ENCODE measurements around the gene FGFRL1.

The FGFRL1 gene

GRCh38 chr4:1009542-1010394 is 1.7 kb upstream of the FGFRL1 start:
- peak; percentile 83 for DNase-seq

DNA sequence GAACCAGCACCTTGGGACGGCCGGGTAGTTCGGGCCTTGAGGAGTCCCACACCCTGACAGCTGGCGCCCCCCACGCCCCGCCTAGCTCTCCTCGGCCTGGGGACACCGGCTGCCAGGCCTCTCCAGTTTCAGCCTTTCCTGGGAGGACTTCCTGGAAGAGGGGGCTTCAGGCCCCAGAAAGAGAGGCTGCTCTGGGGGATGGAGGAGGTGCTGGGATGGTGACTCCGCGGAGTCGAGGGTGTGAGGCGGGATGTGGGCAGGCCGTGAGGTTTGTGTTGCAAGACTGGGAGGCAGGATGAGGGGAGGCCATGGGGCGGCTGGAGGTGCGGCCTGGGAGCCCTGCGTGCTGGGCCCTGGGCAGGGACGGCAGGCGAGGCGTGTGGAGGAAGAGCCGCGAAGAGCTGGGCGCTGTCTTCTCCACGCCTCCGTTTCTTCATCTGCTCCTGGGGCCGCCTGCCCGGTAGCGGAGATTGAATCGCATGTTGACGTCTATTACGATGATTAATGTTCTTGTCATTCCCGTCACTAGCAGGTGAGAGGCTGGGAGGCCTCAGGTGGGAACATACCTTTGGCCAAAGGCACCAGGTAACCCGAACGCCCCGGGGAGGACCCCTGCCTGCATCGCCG is 918 bp upstream of the FGFRL1 start:
- DNase-seq, result no peak

DNA sequence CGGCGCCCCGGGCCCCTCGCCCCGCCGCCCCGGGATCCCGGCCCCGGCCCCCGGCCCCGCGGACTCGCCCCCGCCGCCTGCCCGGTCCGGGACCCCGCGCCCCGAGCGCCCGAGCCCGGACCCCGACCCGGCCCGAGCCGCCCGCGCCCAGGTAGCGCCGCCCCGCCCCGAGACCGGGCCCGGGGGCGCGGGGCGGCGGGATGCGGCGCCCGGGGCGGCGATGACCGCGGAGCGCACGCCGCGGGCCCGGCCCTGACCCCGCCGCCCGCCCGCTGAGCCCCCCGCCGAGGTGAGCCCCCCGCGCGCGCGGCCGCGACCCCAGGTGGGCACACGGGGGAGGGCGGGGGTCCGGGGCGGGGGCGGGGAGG is 224 bp downstream of the FGFRL1 start:
- DNase-seq, result no peak

- DNase-seq, result peak; percentile 88
Observed at GRCh38 chr4:1012034-1012739, 761 bp downstream of the FGFRL1 start.

DNA sequence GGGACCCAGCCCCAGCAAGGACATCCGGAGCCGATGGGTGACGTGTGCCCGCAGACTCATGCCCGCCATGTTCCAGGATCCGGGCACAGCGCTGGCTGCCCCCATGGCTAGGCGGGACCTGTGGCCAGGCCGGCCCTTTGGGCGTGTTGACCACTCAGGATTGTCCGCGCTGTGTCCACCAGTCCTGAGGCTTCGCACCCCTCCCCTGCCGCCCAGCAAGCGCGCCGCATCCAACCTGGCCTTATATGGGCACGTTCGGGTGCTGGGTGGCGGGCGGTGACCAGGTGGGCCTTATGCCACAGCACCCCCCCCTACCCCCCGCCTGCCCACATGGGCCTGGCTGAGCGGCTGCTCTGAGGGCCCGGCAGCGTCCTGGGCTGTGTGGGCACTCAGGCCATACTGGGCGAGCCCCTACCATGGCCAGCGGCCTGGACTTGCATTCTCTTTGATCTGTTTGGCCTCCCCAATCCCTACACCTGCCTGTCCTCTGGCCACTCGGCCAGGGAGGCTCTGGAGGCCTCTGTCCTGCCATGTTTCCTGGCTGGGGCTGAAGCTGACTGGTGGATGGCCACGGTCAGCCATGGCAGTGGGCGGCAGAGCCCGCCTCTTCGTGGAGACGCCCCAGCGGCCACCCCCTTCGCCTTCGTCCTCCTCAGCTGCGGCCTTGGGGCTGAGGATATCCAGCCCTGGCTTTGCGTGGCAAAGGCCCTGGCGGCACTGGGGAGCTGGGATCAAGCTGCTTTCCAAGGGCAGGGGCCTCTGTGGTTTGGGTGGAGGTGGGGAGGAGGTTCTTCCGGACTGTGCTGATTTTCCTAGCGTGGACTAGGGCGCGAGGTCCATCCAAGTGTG is 2.0 kb downstream of the FGFRL1 start:
- DNase-seq, result no peak

DNA sequence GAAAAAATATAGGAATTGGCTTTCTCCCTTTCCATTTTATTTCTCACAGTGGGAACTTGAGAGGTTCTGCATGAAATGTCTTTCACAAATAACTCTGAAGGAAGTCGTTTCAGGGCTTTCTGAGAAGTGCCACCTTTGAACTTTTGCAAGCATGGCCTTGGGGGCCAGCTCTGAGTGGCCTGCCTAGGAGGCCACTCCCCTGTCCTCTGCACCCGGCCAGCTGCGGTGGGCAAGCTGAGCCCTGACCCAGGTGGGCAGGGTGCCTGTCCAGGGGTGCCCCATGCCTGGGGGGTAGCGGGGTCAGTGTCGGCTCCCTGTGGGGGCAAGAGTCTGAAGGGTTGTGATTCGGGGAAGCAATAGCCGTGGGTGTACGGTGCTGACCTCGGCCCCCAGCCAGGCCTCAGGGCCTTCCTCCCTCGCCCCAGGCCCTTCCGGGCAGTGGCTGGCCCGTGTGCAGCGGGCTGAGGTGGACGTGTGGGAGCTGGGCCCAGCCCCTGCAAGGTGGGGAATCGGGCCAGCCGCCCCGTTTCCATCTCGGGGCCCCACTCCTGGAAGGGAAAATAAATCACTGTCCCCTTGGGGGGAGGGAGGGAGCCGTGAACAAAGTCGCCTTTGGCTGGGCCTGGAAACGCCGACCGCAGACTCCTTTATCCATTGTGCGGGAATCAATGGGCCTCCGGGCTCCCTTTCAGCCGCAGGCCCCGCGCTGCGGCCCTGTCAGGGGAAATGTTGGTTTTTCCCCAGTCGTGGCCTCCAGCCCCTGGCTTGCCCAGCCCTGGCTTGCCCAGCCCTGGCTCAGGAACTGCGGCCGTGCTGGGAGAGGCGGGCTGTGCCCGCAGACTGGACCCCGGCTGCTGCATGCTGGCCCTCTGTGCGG is 3.1 kb downstream of the FGFRL1 start:
- DNase-seq, result no peak

- no peak for DNase-seq
Observed at GRCh38 chr4:1015179-1015578, 3.8 kb downstream of the FGFRL1 start.

DNA sequence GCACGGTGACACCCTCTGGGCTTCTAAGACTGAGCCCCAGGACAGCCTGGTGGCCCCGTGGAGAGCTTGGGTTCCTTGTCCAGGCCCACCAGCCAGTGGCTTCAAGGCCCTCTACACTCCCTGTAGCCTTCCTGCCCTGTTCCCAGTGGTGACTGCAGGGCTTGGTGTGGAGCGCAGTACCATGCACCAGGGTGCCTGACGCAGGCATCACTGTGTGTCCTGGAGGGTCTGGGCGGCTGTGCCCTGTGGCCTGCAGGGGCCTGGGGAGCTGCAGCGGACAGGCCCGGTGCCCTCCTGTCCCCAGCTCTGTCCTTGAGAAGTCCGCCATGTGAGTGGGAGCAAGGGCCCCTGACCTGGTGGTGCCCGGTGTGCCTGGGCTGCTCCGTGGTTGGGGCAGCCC is 4.3 kb downstream of the FGFRL1 start:
- DNase-seq, result no peak

- no peak for DNase-seq
Observed at GRCh38 chr4:1017211-1017610, 5.8 kb downstream of the FGFRL1 start.

GRCh38 chr4:1017706-1018105 is 6.3 kb downstream of the FGFRL1 start:
- no peak for DNase-seq

DNA sequence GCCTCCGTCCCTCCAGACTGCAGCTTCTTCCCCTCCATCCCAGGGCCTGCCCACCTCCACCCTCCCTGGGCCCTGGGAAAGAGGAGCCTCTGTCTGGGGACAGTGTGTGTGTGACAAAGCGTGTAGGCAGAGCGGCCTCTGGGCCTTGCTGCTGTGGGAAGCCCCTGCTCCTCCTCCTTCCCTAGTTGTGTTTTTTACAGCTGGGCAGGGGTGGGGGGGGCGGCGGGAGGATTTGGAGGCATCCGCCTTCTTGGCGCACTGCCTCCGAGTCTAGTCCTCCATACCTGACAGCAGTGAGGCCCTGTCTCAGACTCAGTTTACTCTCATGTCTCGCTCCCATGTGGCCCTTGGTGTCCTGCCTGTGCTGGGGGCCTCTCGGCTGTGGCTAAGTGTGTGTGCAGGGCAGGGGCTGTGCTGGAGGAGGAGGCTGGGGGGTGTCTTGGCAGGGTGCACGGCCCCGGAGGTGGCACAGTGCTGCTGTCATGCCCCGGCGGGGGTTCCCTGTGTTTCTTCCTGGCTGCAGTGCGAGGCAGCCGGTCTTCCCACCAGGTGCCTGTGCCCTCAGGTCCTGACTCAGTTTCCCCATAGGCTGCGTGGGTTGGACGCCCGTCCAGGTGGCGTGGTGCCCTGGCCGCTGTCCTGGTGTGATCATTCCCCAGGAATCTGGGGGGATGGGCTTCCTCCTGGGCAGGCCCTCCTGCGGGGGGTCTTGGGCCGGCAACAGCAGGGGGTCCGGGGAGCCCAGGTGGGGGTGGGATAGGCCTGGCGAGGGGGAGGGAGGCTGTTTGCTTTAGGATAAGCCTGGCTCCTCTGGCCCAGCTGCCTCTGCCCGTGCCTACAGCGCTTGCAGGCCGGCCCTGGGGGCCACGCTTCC is 7.0 kb downstream of the FGFRL1 start:
- no peak for DNase-seq

DNA sequence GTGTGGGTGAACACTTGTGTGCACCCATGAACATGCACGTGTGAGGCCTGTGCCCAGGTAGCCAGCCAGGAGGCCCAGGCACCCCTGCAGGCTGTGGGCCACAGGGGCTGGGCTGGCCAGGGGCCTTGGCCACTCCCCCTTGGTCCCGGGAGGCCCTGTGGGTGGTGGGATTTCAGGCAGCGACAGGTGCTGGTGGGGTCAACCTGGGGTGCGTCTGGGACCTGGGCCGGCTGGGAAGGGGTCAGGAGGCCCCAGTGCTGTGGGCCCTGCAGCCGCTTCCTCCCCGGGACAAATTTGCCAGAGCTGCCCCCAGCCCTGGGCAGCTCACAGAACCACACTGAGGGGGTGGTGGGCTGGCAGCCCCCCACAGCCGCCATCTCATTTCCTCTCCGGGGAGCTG is 7.9 kb downstream of the FGFRL1 start:
- DNase-seq, result no peak

DNA sequence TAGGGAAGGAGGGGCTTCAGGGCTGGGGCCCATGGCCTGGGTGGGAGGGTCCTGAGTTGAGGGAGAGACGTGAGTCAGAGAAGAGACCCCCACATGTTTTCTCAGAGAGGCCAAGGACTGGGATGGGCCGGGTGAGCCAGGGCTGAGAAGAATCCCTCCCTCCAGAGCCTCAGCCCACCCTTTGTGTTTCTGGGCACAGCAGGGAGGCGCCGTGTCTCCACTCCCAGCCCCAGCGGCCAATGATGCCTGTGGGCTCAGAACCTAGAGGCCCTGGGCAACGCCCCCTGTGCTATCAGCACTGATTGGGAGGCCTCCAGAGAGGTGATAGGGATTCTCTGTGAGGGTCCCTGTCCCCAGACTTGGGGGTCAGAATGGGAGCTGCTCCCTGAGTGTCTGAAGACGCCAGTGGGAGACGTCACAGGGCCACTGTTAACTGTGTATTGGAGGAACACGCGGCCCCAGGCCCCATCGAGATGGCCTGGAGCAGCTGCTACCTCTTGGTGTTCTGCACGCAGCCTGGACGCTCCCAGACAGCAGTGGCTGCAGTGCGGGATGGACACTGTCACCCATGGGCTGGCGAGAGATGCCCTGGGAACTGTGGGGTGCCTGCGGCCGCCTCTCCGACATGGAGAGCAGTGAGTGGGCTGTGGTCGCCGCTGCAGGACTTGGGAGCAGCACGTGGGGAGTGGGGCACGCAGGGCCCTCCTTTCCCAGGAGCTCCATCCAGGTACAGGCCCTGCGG is 8.5 kb downstream of the FGFRL1 start:
- no peak for DNase-seq

DNA sequence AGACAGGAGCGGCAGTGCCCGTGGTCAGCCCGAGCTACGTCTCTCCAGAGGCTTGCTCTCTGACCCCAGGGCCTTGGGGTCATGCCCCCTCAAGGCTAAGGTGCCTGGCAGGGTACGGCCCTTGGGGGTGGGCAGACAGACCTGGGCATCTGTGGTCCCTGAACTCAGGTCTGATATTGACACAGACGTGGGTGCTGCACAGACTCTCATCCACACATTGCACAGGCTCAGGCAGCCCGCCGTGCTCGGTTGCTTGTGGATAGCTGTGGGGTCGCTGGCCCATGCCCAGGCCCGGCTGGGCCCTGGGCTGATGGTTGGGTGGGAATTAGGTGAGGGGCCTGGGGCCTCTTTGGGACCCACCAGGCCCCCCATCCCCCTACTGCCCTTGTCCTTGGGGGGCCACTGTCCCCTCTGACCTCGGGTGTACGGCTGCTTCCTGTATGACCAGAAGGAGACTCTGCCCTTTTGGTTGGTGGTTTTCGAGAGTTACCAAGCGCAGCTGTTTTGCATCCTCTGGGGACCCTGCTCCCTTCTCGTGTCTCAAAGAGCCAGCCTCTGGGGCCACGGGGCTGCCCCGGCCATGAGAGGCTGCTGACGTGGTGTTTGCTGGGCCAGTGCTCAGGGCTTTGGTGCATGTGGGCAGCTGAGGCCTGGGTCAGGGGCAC is 10.1 kb downstream of the FGFRL1 start:
- no peak for DNase-seq

DNA sequence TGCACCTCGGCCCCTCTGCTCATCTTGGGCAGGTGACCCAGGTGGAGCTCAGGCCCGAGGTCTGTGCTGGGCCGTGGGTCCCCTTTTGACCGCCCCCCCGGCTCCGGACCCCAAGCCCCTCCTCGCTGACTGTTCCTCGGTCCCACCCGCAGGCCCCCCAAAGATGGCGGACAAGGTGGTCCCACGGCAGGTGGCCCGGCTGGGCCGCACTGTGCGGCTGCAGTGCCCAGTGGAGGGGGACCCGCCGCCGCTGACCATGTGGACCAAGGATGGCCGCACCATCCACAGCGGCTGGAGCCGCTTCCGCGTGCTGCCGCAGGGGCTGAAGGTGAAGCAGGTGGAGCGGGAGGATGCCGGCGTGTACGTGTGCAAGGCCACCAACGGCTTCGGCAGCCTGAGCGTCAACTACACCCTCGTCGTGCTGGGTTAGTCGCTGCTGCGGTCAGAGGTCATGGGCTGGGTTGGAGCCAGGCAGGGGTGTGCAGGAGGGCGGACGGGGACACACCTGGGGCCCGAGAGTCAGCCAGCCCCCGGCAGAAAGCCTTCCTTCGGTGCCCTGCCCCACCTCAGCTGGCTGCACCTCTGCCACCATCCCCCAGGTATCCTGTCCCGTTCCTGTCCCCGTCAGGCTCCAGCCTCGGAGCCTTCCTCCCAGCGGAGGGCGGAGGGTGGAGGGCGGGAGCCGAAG is 10.8 kb downstream of the FGFRL1 start:
- no peak for DNase-seq

DNA sequence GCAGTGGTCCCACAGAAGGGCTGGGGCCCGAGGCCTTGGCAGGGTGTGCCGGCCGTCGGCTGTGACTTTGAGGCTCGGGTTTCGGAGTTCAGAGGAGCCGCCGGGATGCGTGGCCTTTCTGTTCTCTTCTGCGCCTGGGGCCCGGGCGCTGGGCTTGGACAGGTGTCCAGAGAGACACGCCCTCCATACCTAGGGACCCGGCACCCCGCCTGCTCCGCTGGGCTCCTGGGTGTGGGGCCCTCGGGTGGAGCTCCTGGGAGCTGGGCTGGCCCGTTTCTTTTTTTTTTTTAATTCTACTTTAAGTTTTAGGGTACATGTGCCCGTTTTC is 11.3 kb downstream of the FGFRL1 start:
- no peak for DNase-seq

DNA sequence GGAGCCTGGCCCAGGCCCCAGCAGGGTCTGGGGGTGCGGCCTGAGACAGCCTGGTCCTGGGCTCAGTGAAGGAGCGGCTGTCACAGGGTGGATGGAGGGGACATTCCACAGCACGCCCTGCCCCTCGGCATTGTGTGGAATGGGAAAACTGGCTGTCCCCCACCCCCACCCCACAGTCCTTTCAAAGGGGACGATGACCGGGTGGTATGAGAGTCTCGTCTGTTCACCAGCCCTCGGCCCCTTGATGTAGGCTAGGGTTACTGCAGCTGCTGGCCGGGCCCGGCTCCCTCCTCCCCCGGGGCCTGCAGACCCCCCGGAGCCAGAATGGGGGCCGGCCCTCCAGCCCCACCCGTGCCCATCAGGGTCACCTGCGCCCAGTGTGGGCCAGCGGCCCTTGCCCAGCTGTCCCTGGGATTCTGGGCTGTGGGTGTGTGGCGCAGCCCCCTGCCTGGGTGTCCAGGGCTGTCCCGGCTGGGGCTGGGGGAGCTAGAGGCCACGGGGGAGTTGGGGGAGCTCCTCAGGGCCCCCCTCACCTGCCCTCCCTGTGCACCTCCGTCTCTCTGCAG is 11.7 kb downstream of the FGFRL1 start:
- no peak for DNase-seq

GRCh38 chr4:1023895-1024740 is 12.7 kb downstream of the FGFRL1 start:
- DNase-seq, result no peak

Measured in islet precursor cell (in vitro differentiated cells).